ENCODE results near the gene ARID1B. TPM values are rescaled to one million over a fixed set of nuclear protein-coding genes. Genes with fewer than 3 reads are reported as not detected.
A peak's percentile ranks its signal among the peaks of the same experiment; 100 is the strongest.

ARID1B gene
- total RNA-seq, 6 experiments from 2014 or later, result 23.2 to 35.3 (median 30.7) TPM

GRCh38 chr6:156865019-156865629 is 87.9 kb downstream of the ARID1B start:
- 67% methylated on average over 1 of the region's 1 CpG for whole genome bisulfite sequencing (ENCODE audit: insufficient coverage, low coverage, low lambda C conversion rate, missing lambda C conversion rate)
- DNase-seq, result no peak

DNA sequence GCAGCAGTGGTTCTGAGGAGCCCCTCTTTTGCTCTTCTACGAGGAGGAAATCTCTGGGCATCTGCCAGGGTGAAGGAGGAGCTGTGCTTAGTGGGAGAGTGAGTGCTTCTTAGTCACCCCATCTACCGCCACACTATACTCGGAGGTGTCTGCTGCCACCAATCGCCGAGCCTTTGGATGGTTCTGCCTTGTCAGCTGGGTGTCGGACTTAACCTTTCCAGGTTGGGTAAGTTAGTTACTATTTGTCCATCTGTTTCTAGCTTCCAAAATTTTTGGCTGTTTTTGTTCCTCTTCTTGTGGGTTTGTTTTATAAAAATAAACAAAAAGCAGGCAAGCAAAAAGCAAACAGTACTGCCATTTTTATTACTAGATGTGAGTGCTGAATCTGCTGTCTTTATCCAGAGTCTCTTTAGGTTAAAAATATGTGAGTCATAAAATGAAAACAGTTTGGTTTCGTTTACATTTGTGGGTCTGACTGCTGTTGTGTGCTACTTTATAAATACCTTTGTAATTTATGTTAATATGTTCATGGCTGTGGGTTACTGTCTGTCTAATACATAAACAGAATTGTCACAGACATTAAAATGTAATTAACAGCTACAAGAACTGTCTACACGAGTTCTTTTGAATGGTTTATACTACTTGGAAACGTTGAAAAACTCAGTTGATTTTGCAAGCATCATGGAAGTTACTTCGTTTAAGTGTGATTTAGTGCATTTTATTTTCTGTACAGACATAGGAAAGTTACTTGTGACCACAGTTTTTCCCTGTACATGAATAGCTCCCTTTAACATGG is 89.2 kb downstream of the ARID1B start:
- DNase-seq (no peak), ATAC-seq (peak; percentile 38 to 52 (median 41))
- no peaks in the 10 kb centered on the region for H3K27me3 ChIP-seq
- H3K36me3 ChIP-seq, result no peaks in the 10 kb centered on the region
- no peak overlapping the region for H3K4me3 ChIP-seq
- no peaks in the 10 kb centered on the region for H3K9me3 ChIP-seq
- no peak for TF ChIP-seq POLR2A (IDR thresholded peaks at IDR 0.05)
- TF ChIP-seq CTCF (IDR thresholded peaks at IDR 0.05), result no peak
- WGBS (ENCODE audit: insufficient coverage, low coverage, low lambda C conversion rate, missing lambda C conversion rate), result 78% methylated on average over 8 of the region's 10 CpGs
- no peak overlapping the region for H3K27ac ChIP-seq
- intact Hi-C loops (cut with DNase I), result no loop called here
- H3K4me1 ChIP-seq, result no peaks in the 10 kb centered on the region

More at GRCh38 chr6:156865019-156865629, 87.9 kb downstream of the ARID1B start:
- H3K36me3 ChIP-seq, result no peaks in the 10 kb centered on the region
- no peaks in the 10 kb centered on the region for H3K27me3 ChIP-seq
- H3K9me3 ChIP-seq, result no peaks in the 10 kb centered on the region
- H3K27ac ChIP-seq, result no peak overlapping the region
- peak in 1 of 4 donors; percentile 16 for ATAC-seq
- intact Hi-C loops (cut with DNase I), result no loop called here
- H3K4me1 ChIP-seq, result no peaks in the 10 kb centered on the region
- no peak overlapping the region for H3K4me3 ChIP-seq
- TF ChIP-seq CTCF (IDR thresholded peaks at IDR 0.05), result no peak
- no peak for TF ChIP-seq POLR2A (IDR thresholded peaks at IDR 0.05)

DNA sequence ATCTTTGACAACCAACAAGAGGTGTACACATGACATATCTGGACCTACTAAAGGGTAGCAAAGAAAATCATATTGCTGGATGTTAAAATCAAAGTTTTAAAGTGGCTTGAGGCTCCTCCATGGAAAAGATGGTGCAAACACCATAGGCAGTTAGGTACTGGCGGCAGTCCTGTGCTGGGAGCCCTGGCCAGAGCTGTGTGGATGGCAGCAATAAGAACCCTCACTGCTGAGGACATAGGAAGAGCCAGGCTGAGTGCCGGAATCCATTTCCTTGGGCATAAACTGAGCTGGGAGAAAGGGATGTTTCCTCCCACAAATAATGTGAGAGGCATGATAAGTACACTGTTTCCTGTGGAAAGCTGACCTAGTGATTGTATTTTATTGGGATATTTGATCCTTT is 89.9 kb downstream of the ARID1B start:
- ATAC-seq (peak; percentile 20 to 53 (median 38)), DNase-seq (no peak)
- intact Hi-C loops (cut with DNase I), result no loop called here
- Histone ChIP-seq H3K4me1 (no peaks in the 10 kb centered on the region), H3K27me3 (no peaks in the 10 kb centered on the region), H3K36me3 (no peaks in the 10 kb centered on the region), H3K27ac (no peak overlapping the region), H3K9me3 (no peaks in the 10 kb centered on the region), H3K4me3 (no peak overlapping the region)
- 88% methylated on average over 2 of the region's 2 CpGs for WGBS (ENCODE audit: insufficient coverage, low coverage, low lambda C conversion rate, missing lambda C conversion rate)
- TF ChIP-seq CTCF (IDR thresholded peaks at IDR 0.05) (no peak), POLR2A (IDR thresholded peaks at IDR 0.05) (no peak)

DNA sequence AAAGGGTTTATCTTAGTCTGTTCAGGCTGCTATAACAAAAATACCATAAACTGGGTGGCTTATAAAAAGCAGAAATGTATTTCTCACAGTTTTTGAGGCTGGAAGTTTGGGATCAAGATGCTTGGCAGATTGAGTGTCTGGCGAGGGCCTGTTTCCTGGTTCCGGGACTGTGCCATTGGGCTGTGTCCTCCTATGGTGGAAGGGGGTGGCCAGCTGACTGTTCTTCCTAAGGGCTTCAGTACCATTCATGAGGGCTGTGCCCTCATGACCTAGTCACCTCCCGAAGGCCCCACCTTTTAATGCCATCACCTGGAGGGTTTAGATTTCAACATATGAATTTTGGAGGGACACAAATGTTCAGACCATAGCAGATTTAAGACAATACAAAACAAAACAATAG is 91.2 kb downstream of the ARID1B start:
- Histone ChIP-seq H3K9me3 (no peaks in the 10 kb centered on the region), H3K4me3 (no peak overlapping the region), H3K27me3 (no peaks in the 10 kb centered on the region), H3K36me3 (no peaks in the 10 kb centered on the region), H3K27ac (no peak overlapping the region), H3K4me1 (no peaks in the 10 kb centered on the region)
- ATAC-seq (no peak), DNase-seq (no peak)
- WGBS (ENCODE audit: insufficient coverage, low coverage, low lambda C conversion rate, missing lambda C conversion rate), result 100% methylated on average over 1 of the region's 3 CpGs
- TF ChIP-seq CTCF (IDR thresholded peaks at IDR 0.05), result no peak
- TF ChIP-seq POLR2A (IDR thresholded peaks at IDR 0.05), result no peak
- intact Hi-C loops (cut with DNase I), result no loop called here
